Amniotic stem cell (primary cell): ENCODE measurements around the gene FOLR1.
"Not testable (repeated sequence)": the region's sequence is repeated elsewhere in the genome, so short reads cannot be mapped to it uniquely, and the experiment has no call there.

Experiments used
- DNase-seq: peaks from one replicate; lab custom pipeline; 2025; lab: John Stamatoyannopoulos, UW

Gene FOLR1

DNA sequence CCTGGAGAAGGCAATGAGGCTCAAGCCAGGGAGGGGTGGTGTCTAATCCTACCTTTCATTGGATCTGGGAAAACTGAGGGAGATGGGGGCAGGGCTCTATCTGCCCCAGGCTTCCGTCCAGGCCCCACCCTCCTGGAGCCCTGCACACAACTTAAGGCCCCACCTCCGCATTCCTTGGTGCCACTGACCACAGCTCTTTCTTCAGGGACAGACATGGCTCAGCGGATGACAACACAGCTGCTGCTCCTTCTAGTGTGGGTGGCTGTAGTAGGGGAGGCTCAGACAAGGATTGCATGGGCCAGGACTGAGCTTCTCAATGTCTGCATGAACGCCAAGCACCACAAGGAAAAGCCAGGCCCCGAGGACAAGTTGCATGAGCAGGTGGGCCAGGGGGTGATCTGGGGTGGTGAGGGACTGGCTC is at the start of gene FOLR1:
Gene FOLR1, plus strand, starts transcription at position 180 of the 421 bp plus-strand sequence. Its CDS starts 34 bp downstream, at position 214.
- no peak for DNase-seq

GRCh38 chr11:72142543-72142942 is 49.4 kb upstream of the FOLR1 start:
- DNase-seq: not testable (repeated sequence)

DNA sequence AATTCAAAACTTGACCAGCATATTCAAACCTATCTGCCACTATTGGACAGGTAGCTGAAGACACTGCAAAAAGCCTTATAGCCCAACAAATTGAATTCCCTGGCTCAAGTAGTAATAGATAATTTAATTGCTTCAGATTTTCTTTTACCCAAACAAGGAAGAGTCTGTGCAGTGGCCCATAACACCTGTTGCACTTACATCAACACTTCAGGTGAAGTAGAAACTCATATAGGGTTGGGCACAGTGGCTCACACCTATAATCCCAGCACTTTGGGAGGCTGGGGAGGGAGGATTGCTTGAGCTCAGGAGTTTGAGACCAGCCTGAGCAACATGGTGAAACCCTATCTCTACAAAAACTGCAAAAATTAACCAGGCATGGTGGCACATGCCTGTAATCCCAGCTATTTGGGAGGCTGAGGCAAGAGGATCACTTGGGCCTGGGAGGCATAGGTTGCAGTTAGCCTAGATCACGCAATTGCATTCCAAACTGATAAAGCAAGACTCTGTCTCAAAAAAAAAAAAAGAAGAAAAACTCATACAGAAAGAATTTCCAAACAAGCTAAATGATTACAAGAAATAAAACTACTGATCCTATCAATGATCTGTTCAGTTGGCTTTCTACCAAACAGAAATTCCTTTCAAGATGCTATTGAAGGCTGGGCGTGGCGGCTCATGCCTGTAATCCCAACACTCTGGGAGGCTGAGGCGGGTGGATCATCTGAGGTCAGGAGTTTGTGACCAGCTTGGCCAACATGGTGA is 47.0 kb upstream of the FOLR1 start:
- DNase-seq: peak; percentile 41

- DNase-seq: no peak
Observed at GRCh38 chr11:72146625-72147024, 45.3 kb upstream of the FOLR1 start.

GRCh38 chr11:72150882-72151281 is 41.1 kb upstream of the FOLR1 start:
- DNase-seq: no peak

GRCh38 chr11:72153874-72154273 is 38.1 kb upstream of the FOLR1 start:
- not testable (repeated sequence) for DNase-seq

DNA sequence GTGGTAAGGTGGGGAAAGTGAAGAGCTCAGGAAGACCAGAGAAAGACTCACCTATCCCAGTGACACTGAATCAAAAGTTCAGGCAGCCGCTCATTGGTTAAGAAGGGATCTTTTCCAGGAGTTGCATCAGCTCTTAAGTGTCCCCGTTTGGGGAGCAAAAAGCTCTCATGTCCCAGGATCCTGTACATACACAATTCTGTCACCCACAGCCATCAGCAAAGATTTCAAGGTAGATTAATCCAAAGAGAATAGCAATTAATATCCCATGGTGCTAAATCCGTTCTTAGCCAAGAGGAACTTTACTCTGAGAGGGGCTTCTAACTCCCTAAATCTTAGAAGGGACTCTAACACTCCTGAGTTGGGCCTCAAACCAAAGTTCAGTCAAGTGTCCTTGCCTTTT is 37.1 kb upstream of the FOLR1 start:
- no peak for DNase-seq

- no peak for DNase-seq
Observed at GRCh38 chr11:72155751-72156150, 36.2 kb upstream of the FOLR1 start.

GRCh38 chr11:72157131-72157530 is 34.8 kb upstream of the FOLR1 start:
- DNase-seq: no peak

DNA sequence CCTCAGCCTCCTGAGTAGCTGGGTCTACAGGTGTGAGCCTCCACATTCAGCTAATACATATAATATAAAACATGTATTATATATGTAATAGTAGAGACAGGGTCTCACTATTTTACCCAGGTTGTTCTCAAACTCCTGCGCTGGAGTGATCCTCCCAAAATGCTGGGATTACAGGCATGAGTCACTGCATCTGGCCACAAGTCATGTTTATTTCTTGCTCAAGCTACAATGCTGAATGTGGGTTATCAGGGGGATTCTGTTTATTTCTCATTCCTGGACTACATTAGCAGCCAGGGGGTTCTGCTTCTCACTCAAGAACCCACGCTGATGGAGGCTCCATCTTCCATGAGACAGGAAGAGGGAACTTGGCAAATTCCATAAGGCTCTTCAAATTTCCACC is 31.6 kb upstream of the FOLR1 start:
- no peak for DNase-seq

DNA sequence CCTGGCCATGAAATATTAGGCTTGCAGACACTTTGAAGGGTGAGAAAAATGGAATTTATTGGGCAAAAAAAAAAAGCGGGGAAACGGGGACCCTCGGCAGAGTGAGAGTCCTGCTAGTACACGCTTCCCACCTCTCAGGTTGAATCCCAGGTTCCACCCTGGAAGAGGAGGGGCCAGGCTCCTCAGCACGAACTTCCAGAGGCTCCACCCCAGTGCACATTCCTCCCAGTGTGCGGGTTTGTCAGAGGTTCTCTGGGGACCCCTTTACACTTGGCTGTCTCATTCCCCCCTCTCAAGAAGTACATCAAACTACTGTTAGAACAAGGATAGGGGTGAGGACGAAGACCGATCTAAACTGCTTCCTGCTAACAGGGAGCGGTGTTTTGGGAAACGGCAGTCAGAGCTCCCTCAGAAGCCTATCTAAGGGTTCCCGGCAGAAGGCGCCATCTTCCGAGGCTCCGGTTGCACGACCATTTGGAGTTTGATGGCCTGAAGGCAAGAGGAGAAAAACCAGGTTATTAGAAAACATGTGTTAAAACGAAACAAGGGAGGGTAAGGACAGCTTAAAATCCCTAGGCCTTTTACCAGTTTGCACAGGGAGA is 28.9 kb upstream of the FOLR1 start:
- no peak for DNase-seq

- DNase-seq: not testable (repeated sequence)
Observed at GRCh38 chr11:72164187-72164586, 27.8 kb upstream of the FOLR1 start.

- DNase-seq: not testable (repeated sequence)
Observed at GRCh38 chr11:72169046-72169555, 22.8 kb upstream of the FOLR1 start.

DNA sequence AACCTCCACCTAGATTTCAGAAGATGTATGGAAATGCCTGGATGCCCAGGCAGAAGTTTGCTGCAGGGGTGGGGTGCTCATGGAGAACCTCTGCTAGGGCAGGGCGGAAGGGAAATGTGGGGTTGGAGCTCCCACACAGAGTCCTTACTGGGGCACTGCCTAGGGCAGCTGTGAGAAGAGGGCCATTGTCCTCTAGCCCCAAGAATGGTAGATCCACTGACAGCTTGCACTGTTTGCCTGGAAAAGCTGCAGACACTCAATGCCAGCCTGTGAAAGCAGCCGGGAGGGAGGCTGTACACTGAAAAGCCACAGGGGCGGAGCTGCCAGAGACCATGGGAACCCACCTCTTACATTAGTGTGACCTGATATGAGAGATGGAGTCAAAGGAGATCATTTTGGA is 22.2 kb upstream of the FOLR1 start:
- not testable (repeated sequence) for DNase-seq

GRCh38 chr11:72172043-72172442 is 19.9 kb upstream of the FOLR1 start:
- not testable (repeated sequence) for DNase-seq

DNA sequence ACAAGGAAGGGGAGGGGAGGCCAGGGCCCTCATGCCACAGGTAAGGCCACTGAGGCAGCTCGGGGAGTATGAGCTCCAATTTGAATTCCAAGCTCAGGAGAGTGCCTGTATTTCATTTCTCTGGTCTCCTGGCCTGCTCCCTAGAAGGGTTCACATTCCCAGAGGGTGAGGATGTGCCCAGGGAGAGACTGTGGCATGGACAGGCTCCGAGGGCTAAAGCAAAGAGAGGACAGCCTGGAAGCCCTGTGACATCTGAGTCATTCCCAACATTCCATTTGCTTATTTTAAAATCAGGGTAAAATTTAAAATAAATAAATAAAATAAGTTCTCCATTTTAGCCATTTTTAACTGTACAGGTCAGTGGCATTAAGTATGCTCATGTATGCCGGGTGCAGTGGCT is 18.6 kb upstream of the FOLR1 start:
- DNase-seq: no peak

- no peak for DNase-seq
Observed at GRCh38 chr11:72174302-72175070, 17.5 kb upstream of the FOLR1 start.

GRCh38 chr11:72177656-72178055 is 14.3 kb upstream of the FOLR1 start:
- DNase-seq: no peak

- no peak for DNase-seq
Observed at GRCh38 chr11:72179049-72179803, 12.7 kb upstream of the FOLR1 start.

GRCh38 chr11:72179804-72180396 is 12.0 kb upstream of the FOLR1 start:
- DNase-seq: no peak

- DNase-seq: not testable (repeated sequence)
Observed at GRCh38 chr11:72180892-72181552, 10.9 kb upstream of the FOLR1 start.
